Nephron progenitor cell (in vitro differentiated cells): Measurements from ENCODE around the gene NXPH4.

Experiments
- DNase-seq: peaks from one replicate; pipeline ENCODE4 v3.0.0; 2021
- H3K27ac Mint-ChIP-seq: 2 replicates; pipeline ENCODE4 v1.8.0; 2021; ENCODE audit warnings: mild to moderate bottlenecking, moderate library complexity, mixed read lengths
- H3K27me3 Mint-ChIP-seq: 2 replicates; pipeline ENCODE4 v1.8.0; 2021; ENCODE audit warnings: mild to moderate bottlenecking, low read depth, mixed read lengths; ENCODE audit not compliant: poor library complexity
- H3K36me3 Mint-ChIP-seq: 2 replicates; pipeline ENCODE4 v1.8.0; 2021; ENCODE audit warnings: low read depth, mixed read lengths
- H3K4me1 Mint-ChIP-seq: 2 replicates; pipeline ENCODE4 v1.8.0; 2021; ENCODE audit warnings: mixed read lengths
- H3K4me3 Mint-ChIP-seq: 2 replicates; pipeline ENCODE4 v1.8.0; 2021; ENCODE audit warnings: mild to moderate bottlenecking, moderate library complexity, mixed read lengths
- H3K9me3 Mint-ChIP-seq: 2 replicates; pipeline ENCODE4 v1.8.0; 2021; ENCODE audit warnings: mild to moderate bottlenecking, moderate library complexity, mixed read lengths
- TF ChIP-seq, protein P1 (sequence below): fragments of 200-600 bp; sonication (generic); IDR thresholded peaks from 2 replicates; pipeline ENCODE4 v1.5.0; 2021; ENCODE audit warnings: antibody characterized with exemption

The NXPH4 gene

DNA sequence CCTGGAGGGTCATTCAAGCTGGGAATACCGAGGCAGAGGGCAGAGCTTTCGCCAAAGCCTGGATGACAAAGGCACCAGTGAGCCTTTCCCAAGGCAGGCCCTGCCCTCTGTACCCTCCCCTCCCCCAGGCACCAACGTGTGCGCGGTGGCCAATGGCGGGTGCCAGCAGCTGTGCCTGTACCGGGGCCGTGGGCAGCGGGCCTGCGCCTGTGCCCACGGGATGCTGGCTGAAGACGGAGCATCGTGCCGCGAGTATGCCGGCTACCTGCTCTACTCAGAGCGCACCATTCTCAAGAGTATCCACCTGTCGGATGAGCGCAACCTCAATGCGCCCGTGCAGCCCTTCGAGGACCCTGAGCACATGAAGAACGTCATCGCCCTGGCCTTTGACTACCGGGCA is 31.2 kb upstream of the NXPH4 start:
- H3K27me3 Mint-ChIP-seq, result peaks cover 5% of the 10 kb centered on the region
- H3K4me3 Mint-ChIP-seq, result no peak overlapping the region
- peaks cover 39% of the 10 kb centered on the region for H3K36me3 Mint-ChIP-seq
- no peak for DNase-seq
- peaks cover 16% of the 10 kb centered on the region for H3K4me1 Mint-ChIP-seq
- no peak overlapping the region for H3K27ac Mint-ChIP-seq
- no peaks in the 10 kb centered on the region for H3K9me3 Mint-ChIP-seq
- TF ChIP-seq, protein P1, sequence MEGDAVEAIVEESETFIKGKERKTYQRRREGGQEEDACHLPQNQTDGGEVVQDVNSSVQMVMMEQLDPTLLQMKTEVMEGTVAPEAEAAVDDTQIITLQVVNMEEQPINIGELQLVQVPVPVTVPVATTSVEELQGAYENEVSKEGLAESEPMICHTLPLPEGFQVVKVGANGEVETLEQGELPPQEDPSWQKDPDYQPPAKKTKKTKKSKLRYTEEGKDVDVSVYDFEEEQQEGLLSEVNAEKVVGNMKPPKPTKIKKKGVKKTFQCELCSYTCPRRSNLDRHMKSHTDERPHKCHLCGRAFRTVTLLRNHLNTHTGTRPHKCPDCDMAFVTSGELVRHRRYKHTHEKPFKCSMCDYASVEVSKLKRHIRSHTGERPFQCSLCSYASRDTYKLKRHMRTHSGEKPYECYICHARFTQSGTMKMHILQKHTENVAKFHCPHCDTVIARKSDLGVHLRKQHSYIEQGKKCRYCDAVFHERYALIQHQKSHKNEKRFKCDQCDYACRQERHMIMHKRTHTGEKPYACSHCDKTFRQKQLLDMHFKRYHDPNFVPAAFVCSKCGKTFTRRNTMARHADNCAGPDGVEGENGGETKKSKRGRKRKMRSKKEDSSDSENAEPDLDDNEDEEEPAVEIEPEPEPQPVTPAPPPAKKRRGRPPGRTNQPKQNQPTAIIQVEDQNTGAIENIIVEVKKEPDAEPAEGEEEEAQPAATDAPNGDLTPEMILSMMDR, result no peak

DNA sequence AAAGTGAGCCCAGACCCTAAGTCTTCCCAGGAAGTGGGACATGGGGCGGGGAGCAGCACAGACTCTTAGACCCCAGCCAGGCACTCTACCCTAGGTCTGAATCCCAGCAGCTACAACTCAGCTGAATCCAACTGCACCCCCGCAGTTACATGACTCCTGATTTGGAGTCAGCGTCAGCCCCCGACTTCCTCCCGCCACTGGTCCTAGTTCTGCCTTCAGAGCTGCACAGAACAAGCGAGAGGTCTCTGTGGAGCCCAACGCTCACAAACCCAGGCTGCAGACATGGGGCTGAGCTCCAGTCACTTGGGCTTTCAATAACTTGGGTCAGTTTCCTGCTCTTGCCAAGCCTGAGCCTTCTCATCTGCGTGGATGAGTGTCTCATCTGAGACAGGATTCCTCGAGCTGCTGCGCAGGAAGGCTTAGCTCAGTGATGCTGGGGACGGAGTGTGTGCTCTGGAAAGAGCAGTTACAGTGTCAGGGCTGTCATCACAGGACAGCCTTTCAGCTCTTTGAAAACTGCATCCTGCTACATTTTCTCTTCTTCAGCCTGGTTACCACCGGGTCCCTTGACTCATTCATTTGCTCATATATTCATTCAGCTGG is 30.6 kb upstream of the NXPH4 start:
- TF ChIP-seq, protein P1, result no peak

DNA sequence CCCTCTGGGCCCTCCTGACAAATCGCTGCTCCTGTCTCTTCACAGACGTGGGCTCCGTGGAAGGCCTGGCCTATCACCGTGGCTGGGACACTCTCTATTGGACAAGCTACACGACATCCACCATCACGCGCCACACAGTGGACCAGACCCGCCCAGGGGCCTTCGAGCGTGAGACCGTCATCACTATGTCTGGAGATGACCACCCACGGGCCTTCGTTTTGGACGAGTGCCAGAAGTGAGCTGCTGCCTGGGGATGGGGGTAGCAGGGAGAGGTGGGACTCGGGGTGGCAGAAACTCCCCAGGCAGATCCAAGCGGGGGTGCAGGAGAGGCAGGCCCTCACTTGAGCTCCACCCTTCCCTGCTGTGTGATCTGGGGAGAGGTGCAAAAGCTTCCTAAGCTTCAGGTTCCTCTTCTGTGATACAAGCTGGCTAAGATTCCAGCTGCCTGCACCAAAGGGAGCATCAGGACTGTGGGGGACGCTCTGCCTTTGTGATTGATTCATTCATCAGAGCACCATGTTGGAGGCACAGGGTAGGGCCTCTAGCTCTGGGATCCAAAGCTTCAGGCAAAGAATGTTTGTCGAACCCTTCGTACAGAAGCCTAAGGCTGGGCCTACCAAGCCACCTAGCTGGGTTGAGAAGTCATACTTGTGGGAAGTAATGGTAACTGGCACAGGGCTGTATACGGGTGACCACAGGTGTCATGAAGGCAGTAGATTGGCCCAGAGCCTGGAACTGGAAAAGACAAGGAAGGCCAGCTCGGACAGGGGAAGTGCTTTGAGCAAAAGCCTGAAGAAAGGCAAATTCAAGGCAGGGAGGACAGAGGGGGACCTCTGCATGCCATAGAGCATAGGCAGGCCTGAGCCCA is 29.1 kb upstream of the NXPH4 start:
- peak overlapping the region; percentile 29 for H3K27ac Mint-ChIP-seq
- no peak overlapping the region for H3K4me3 Mint-ChIP-seq
- H3K27me3 Mint-ChIP-seq, result peaks cover 3% of the 10 kb centered on the region
- H3K4me1 Mint-ChIP-seq, result peaks cover 6% of the 10 kb centered on the region
- DNase-seq, result no peak
- H3K9me3 Mint-ChIP-seq, result no peaks in the 10 kb centered on the region
- TF ChIP-seq, protein P1, result no peak
- peaks cover 52% of the 10 kb centered on the region for H3K36me3 Mint-ChIP-seq

More for the DNA sequence above, 30.6 kb upstream of the NXPH4 start:
- Mint-ChIP-seq H3K4me3 (no peak overlapping the region), H3K27ac (peak overlapping the region; percentile 96), H3K9me3 (no peaks in the 10 kb centered on the region), H3K27me3 (peaks cover 5% of the 10 kb centered on the region), H3K36me3 (peaks cover 39% of the 10 kb centered on the region), H3K4me1 (peaks cover 15% of the 10 kb centered on the region)
- DNase-seq, result no peak

DNA sequence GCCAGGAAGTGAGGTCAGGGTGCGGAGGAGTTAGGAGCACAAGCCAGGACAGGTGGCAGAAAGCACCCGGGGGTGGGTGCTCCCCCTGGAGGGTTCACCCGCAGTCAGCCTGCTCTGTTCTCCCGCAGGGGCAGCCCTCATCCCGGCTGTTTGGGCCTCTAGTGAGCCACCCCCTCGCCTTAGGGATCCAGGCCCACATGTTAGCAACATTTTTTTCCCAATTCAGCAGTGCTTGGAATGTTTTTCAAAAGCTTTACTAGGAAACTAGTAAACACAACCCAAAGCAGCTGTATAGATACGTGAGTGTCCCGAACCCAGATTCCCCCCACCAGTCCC is 28.5 kb upstream of the NXPH4 start:
- Mint-ChIP-seq H3K27ac (no peak overlapping the region), H3K9me3 (no peaks in the 10 kb centered on the region), H3K27me3 (no peaks in the 10 kb centered on the region), H3K4me1 (peaks cover under 1% of the 10 kb centered on the region), H3K4me3 (no peak overlapping the region), H3K36me3 (peaks cover 50% of the 10 kb centered on the region)
- DNase-seq, result no peak
- TF ChIP-seq, protein P1, result no peak

DNA sequence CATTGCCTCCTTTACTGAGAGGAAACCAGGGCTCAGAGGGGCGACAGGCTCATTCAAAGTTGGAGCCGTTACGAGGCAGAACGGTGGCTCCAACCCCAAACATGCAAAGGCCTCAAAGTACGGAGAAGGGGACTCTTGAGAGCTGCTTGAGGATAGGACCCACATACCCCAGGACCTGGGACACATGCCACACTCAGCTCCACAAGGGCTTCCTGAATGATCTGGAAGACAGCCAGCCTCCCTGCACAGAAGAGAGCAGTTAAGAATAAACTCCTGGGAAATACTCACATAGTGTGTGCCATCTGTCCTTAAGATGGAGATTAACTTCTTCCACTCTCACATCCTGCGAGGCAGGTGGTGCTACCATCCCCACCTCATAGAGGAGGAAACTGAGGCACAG is 26.6 kb upstream of the NXPH4 start:
- no peaks in the 10 kb centered on the region for H3K27me3 Mint-ChIP-seq
- TF ChIP-seq, protein P1, result no peak
- H3K27ac Mint-ChIP-seq, result no peak overlapping the region
- no peak overlapping the region for H3K4me3 Mint-ChIP-seq
- H3K9me3 Mint-ChIP-seq, result no peaks in the 10 kb centered on the region
- peaks cover 45% of the 10 kb centered on the region for H3K36me3 Mint-ChIP-seq
- DNase-seq, result no peak
- H3K4me1 Mint-ChIP-seq, result no peaks in the 10 kb centered on the region

DNA sequence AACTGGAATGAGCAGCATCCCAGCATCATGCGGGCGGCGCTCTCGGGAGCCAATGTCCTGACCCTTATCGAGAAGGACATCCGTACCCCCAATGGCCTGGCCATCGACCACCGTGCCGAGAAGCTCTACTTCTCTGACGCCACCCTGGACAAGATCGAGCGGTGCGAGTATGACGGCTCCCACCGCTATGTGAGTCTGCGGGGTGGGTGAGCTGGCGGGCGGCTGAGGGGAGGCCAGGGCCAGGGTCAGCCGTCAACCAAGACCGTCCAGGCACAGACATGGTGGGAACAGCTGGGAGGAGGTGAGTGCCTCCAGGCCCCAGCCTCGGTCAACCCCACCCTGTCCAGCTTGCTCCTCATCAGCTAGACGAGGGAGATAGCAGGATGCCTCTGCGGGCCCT is 25.8 kb upstream of the NXPH4 start:
- H3K36me3 Mint-ChIP-seq, result peaks cover 44% of the 10 kb centered on the region
- H3K4me1 Mint-ChIP-seq, result no peaks in the 10 kb centered on the region
- H3K27me3 Mint-ChIP-seq, result no peaks in the 10 kb centered on the region

More for the DNA sequence above, 25.8 kb upstream of the NXPH4 start:
- no peak overlapping the region for H3K27ac Mint-ChIP-seq
- H3K4me3 Mint-ChIP-seq, result no peak overlapping the region
- H3K9me3 Mint-ChIP-seq, result no peaks in the 10 kb centered on the region
- DNase-seq, result no peak
- TF ChIP-seq, protein P1, result no peak
